ENCODE measurements around the gene APBB2. TPM values are rescaled to one million over a fixed set of nuclear protein-coding genes. Genes with fewer than 3 reads are reported as not detected.
A peak's percentile ranks its signal among the peaks of the same experiment; 100 is the strongest.

The APBB2 gene
- total and polyA plus RNA-seq, 4 donors: 4.8 to 31.5 (median 11.2) TPM

DNA sequence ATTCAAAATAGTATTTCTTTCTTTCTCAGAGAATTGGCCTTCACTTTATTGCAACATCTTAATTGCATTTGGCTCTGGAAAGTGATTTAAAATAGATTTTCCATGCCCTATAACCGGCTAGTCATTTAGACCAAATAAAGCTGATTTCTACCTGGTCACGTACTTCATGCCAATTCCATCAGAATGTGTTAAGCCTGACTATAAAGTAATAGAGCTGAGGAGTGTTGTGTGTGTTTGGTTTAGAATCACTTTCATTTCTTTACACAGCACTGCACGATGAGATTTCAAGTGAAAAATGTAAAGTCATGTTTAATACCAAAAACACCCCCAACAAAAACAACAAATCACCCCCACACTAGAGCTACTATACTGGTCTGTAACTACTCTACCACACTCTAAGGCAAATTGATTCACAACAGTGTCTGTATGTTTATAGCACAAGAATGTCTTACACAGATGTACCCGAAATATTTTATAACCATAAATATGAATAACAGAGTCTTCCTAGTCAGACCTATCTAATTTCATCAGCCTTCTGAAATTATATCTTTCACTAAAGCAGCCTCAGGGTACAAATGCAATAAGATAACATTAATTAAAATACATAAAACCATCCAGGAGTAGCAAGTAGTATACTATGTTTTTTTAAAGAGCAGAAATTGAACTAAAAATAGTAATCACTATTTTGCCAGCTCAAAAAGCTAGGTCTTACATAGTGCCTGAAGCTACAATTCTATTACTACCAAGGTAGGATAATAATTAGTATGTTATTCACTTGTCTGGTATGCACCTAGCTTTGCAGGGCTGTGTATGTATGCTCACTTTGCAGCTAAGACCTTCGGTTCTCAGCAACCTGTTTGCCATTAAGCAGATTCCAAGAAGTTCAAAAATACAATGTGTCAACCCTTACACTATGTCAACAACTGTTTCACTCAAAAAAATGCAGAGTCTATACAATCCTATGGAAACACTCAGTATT is 28.4 kb downstream of the APBB2 start:
- H3K36me3 ChIP-seq (ENCODE audit: control insufficient read depth in 4 of 4, insufficient read depth in 3 of 4, low read depth in 1 of 4, low read length in 3 of 4): no peaks in the 10 kb centered on the region
- DNase-seq (ENCODE audit: low spot score): no peak
- 34% methylated on average over 5 of the region's 5 CpGs for WGBS
- peaks cover 0 to 13% (median 7%) of the 10 kb centered on the region in 4 donors for H3K4me1 ChIP-seq (ENCODE audit: control insufficient read depth in 4 of 4, insufficient read depth in 4 of 4, low read length in 3 of 4)
- H3K27ac ChIP-seq (ENCODE audit: low read depth in 1 of 2, low read length in 2 of 2): no peak overlapping the region
- H3K9me3 ChIP-seq (ENCODE audit: control insufficient read depth in 4 of 4, low read length in 3 of 4): no peaks in the 10 kb centered on the region
- peak overlapping the region in 1 of 2 donors; percentile 16 for H3K9ac ChIP-seq (ENCODE audit: low read depth in 1 of 2, low read length in 2 of 2)
- TF ChIP-seq NR2F2 (IDR thresholded peaks at IDR 0.05): no peak
- no peaks in the 10 kb centered on the region for H3K27me3 ChIP-seq (ENCODE audit: control insufficient read depth in 4 of 4, insufficient read depth in 4 of 4, low read length in 3 of 4)
- H3K4me3 ChIP-seq (ENCODE audit: low read depth in 1 of 3, low read length in 3 of 3): no peak overlapping the region

DNA sequence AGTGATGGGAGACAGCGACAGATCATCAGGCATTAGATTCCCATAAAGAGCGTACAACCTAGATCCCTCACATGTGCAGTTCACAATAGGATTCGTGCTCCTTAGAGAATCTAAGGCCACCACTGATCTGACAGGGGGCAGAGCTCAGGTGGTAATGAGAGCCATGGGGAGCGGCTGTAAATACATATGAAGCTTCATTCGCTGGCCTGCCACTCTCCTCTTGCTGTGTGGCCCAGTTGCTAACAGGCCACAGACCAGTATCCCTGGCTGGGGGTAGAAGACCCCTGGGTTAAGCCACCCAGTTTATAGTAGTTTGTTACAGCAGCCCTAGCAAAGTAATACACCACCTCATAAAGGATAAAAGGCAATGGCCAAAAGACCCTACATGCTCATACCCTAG is 30.3 kb downstream of the APBB2 start:
- Histone ChIP-seq H3K36me3 (ENCODE audit: control insufficient read depth in 4 of 4, insufficient read depth in 3 of 4, low read depth in 1 of 4, low read length in 3 of 4) (no peaks in the 10 kb centered on the region), H3K9me3 (ENCODE audit: control insufficient read depth in 4 of 4, low read length in 3 of 4) (no peaks in the 10 kb centered on the region), H3K4me3 (ENCODE audit: low read depth in 1 of 3, low read length in 3 of 3) (no peak overlapping the region), H3K27ac (ENCODE audit: low read depth in 1 of 2, low read length in 2 of 2) (no peak overlapping the region), H3K27me3 (ENCODE audit: control insufficient read depth in 4 of 4, insufficient read depth in 4 of 4, low read length in 3 of 4) (no peaks in the 10 kb centered on the region), H3K4me1 (ENCODE audit: control insufficient read depth in 4 of 4, insufficient read depth in 4 of 4, low read length in 3 of 4) (peaks cover 0 to 16% (median 8%) of the 10 kb centered on the region in 4 donors), H3K9ac (ENCODE audit: low read depth in 1 of 2, low read length in 2 of 2) (no peak overlapping the region)
- WGBS: 86% methylated on average over 5 of the region's 5 CpGs
- TF ChIP-seq EGR1 (IDR thresholded peaks at IDR 0.05; ENCODE audit: low read depth in 2 of 2) (no peak), YY1 (IDR thresholded peaks at IDR 0.05) (no peak), TAF1 (conservative IDR thresholded peaks at IDR 0.05) (no peak), FOXA1 (IDR thresholded peaks at IDR 0.05) (no peak), NR2F2 (IDR thresholded peaks at IDR 0.05) (no peak), MAX (IDR thresholded peaks at IDR 0.05) (no peak), RAD21 (IDR thresholded peaks at IDR 0.05) (no peak), ATF3 (IDR thresholded peaks at IDR 0.05) (no peak), SP1 (IDR thresholded peaks at IDR 0.05) (no peak), GABPA (IDR thresholded peaks at IDR 0.05 in 1 of 2, conservative IDR thresholded peaks at IDR 0.05 in 1 of 2) (no peak), RXRA (IDR thresholded peaks at IDR 0.05) (no peak), JUND (IDR thresholded peaks at IDR 0.05) (no peak), FOXA2 (IDR thresholded peaks at IDR 0.05) (no peak), HNF4G (IDR thresholded peaks at IDR 0.05) (no peak)
- TF ChIP-seq, protein P1, sequence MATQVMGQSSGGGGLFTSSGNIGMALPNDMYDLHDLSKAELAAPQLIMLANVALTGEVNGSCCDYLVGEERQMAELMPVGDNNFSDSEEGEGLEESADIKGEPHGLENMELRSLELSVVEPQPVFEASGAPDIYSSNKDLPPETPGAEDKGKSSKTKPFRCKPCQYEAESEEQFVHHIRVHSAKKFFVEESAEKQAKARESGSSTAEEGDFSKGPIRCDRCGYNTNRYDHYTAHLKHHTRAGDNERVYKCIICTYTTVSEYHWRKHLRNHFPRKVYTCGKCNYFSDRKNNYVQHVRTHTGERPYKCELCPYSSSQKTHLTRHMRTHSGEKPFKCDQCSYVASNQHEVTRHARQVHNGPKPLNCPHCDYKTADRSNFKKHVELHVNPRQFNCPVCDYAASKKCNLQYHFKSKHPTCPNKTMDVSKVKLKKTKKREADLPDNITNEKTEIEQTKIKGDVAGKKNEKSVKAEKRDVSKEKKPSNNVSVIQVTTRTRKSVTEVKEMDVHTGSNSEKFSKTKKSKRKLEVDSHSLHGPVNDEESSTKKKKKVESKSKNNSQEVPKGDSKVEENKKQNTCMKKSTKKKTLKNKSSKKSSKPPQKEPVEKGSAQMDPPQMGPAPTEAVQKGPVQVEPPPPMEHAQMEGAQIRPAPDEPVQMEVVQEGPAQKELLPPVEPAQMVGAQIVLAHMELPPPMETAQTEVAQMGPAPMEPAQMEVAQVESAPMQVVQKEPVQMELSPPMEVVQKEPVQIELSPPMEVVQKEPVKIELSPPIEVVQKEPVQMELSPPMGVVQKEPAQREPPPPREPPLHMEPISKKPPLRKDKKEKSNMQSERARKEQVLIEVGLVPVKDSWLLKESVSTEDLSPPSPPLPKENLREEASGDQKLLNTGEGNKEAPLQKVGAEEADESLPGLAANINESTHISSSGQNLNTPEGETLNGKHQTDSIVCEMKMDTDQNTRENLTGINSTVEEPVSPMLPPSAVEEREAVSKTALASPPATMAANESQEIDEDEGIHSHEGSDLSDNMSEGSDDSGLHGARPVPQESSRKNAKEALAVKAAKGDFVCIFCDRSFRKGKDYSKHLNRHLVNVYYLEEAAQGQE (IDR thresholded peaks at IDR 0.05): no peak
- TF ChIP-seq, protein P2, sequence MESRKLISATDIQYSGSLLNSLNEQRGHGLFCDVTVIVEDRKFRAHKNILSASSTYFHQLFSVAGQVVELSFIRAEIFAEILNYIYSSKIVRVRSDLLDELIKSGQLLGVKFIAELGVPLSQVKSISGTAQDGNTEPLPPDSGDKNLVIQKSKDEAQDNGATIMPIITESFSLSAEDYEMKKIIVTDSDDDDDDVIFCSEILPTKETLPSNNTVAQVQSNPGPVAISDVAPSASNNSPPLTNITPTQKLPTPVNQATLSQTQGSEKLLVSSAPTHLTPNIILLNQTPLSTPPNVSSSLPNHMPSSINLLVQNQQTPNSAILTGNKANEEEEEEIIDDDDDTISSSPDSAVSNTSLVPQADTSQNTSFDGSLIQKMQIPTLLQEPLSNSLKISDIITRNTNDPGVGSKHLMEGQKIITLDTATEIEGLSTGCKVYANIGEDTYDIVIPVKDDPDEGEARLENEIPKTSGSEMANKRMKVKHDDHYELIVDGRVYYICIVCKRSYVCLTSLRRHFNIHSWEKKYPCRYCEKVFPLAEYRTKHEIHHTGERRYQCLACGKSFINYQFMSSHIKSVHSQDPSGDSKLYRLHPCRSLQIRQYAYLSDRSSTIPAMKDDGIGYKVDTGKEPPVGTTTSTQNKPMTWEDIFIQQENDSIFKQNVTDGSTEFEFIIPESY (IDR thresholded peaks at IDR 0.05): no peak
- DNase-seq (ENCODE audit: low spot score): no peak

Measured in liver (tissue), 9 donors.